Sigmoid colon (tissue), 7 donors: ENCODE measurements around the gene DIPK1A. TPM values are rescaled to one million over a fixed set of nuclear protein-coding genes. Genes with fewer than 3 reads are reported as not detected.

Source experiments
- DNase-seq: peaks from one replicate; pipeline ENCODE4 v3.0.0-alpha.2; 2019
- H3K27ac ChIP-seq, 4 donors: fragments of 200-600 bp; sonication (generic); one replicate each; pipeline ENCODE4 v1.5.1; 2016 to 2019; ENCODE audit warnings: mild to moderate bottlenecking in 1 of 4
- H3K27me3 ChIP-seq, 3 donors: fragments of 200-600 bp; sonication (generic); one replicate each; pipeline ENCODE4 v1.5.1; 2019; ENCODE audit warnings: mild to moderate bottlenecking in 1 of 3
- H3K36me3 ChIP-seq, 4 donors: fragments of 200-600 bp; sonication (generic); one replicate each; pipeline ENCODE4 v1.5.1; 2016 to 2019
- H3K4me1 ChIP-seq, 4 donors: fragments of 200-600 bp; sonication (generic); one replicate each; pipeline ENCODE4 v1.5.1; 2017 to 2019
- H3K4me3 ChIP-seq, 4 donors: fragments of 200-600 bp; sonication (generic); one replicate each; pipeline ENCODE4 v1.5.1; 2017 to 2019; ENCODE audit warnings: mild to moderate bottlenecking in 2 of 4, moderate library complexity in 1 of 4
- H3K9me3 ChIP-seq, 4 donors: fragments of 200-600 bp in 3 of 4; sonication (generic) in 3 of 4; one replicate each; pipeline versions ENCODE4 v1.5.1 to v1.6.1; 2013 to 2019
- CTCF ChIP-seq, 4 experiments: fragments of 450-650 bp in 3 of 4; fragments of 200-600 bp in 1 of 4; IDR thresholded peaks; one replicate each; pipeline ENCODE4 v1.5.1; 2016 to 2019; ENCODE audit warnings: antibody characterized with exemption in 4 of 4, mild to moderate bottlenecking in 3 of 4, moderate library complexity in 2 of 4
- EP300 ChIP-seq, 4 donors: sonication (generic); formaldehyde crosslinking; IDR thresholded peaks; one replicate each; pipeline ENCODE4 v1.6.1; 2017; ENCODE audit warnings: antibody characterized with exemption in 4 of 4
- POLR2A ChIP-seq, 2 donors: fragments of 450-650 bp; IDR thresholded peaks; one replicate each; pipeline ENCODE4 v1.6.1; 2016; ENCODE audit warnings: antibody characterized with exemption in 2 of 2, mild to moderate bottlenecking in 2 of 2, moderate library complexity in 2 of 2
- POLR2AphosphoS5 ChIP-seq, 4 donors: sonication (generic); formaldehyde crosslinking; IDR thresholded peaks; one replicate each; pipeline ENCODE4 v1.6.1; 2017; ENCODE audit warnings: antibody characterized with exemption in 4 of 4
- WGBS, 2 donors: extraction: QIAGEN DNeasy Blood & Tissue Kit; methylation state at CpG; one replicate each; pipeline ENCODE4 v1.1.7; 2013; 5-methylcytosine and 5-hydroxymethylcytosine counted together
- intact Hi-C: fragments of 100-400 bp; cut with DNase I; formaldehyde crosslinking; loops from one replicate; pipeline ENCODE4 v1.15.1; 2023
- polyA plus RNA-seq, 3 donors: library from polyadenylated mRNA; stranded (reverse); fragments of 200-250 nt; gene quantifications; one replicate each; pipeline ENCODE4 v1.2.3, GENCODE V29; 2013
- small RNA-seq, 3 donors: library from RNA; depleted of rRNA; stranded (forward); fragments of <200 nt; gene quantifications; one replicate each; pipeline ENCODE3, GENCODE V24; 2016
- total RNA-seq, 4 donors: library from RNA; depleted of rRNA; stranded (reverse); fragments of >200 nt; gene quantifications; one replicate each; pipeline ENCODE4 v1.1.0, GENCODE V29; 2016
- donor health status: healthy with polysubstance abuse.
- donor health status: Bipolar disorder and iron deficiency.
- donor health status: healthy.

The DIPK1A gene
- total and polyA plus RNA-seq, 7 donors = 1.8 to 35.5 (median 19.1) TPM

DNA sequence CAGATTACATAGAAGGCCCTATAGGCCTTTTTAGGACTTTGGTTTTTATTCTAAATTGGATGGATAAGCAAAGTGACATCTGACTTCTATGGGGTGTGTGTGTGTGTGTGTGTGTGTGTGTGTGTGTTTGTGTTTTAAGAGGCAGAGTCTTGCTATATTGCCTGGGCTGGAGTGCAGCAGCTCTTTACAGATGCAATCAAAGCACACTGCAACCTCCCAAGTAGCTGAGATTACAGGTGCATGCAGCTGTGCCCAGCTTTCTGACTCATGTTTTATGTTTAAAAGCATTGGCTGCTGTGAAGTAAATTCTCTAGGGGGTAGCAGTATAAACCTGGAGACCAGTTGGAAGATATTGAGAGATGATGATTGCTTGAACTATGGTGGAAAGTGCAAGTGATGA lies 164.0 kb downstream of the DIPK1A start:
- Histone ChIP-seq H3K27me3 (no peaks in the 10 kb centered on the region), H3K4me3 (no peak overlapping the region), H3K36me3 (no peaks in the 10 kb centered on the region), H3K4me1 (no peaks in the 10 kb centered on the region), H3K9me3 (no peaks in the 10 kb centered on the region), H3K27ac (no peak overlapping the region)
- TF ChIP-seq POLR2A (IDR thresholded peaks at IDR 0.05) (no peak), EP300 (IDR thresholded peaks at IDR 0.05) (no peak), POLR2AphosphoS5 (IDR thresholded peaks at IDR 0.05) (no peak), CTCF (IDR thresholded peaks at IDR 0.05) (no peak)
- intact Hi-C loops = no loop called here
- DNase-seq = no peak

DNA sequence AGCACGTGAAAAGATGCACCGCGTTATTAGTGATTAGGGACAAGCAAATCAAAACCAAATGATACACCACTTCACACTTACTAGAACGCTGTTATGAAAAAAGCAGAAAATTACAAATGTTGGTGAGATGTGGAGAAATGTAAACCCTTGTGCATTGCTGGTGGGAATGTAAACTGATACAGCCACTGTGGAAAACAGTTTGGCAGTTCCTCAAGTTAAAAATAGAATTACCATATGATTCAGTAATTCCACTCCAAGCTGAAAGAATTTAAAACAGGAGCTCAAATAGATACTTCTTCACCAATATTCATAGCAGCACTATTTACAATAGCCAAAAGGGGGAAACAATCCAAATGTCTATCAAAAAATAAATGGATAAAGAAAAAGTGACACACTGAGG lies 166.1 kb downstream of the DIPK1A start:
- Histone ChIP-seq H3K27me3 (no peaks in the 10 kb centered on the region), H3K27ac (no peak overlapping the region), H3K4me1 (no peaks in the 10 kb centered on the region), H3K4me3 (no peak overlapping the region), H3K9me3 (no peaks in the 10 kb centered on the region), H3K36me3 (no peaks in the 10 kb centered on the region)
- no peak for TF ChIP-seq CTCF (IDR thresholded peaks at IDR 0.05)
- no peak for TF ChIP-seq POLR2AphosphoS5 (IDR thresholded peaks at IDR 0.05)
- intact Hi-C loops = no loop called here
- 92 to 93% methylated on average over 4 of the region's 4 CpGs for WGBS, 2 donors
- no peak for DNase-seq

DNA sequence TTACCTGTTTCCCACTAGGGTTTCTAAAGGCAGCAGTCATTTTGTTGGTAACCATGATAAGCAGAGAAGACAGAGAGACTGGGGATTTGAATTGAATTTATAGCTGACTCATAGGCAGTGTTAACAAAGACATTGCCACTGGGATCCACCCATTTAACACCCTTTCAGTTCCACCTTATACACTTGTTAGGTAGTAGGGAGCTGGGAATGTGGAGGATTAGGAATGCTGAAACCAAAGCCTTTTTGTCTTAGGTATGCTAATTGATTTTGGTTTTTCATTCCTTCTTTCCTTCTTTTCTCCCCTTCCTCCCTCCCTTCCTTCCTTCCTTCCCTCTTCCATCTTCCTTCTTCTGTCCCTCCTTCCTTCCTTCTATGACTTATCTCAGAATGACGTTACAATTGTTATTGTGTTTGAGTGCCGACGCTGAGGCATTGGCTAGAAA lies 168.9 kb downstream of the DIPK1A start:
- Histone ChIP-seq H3K27me3 (no peaks in the 10 kb centered on the region), H3K9me3 (no peaks in the 10 kb centered on the region), H3K27ac (no peak overlapping the region), H3K4me3 (no peak overlapping the region), H3K36me3 (no peaks in the 10 kb centered on the region), H3K4me1 (no peaks in the 10 kb centered on the region)
- DNase-seq = no peak
- WGBS, 2 donors = 46 to 69% methylated on average over 3 of the region's 3 CpGs
- intact Hi-C loops = no loop called here
- no peak for TF ChIP-seq CTCF (IDR thresholded peaks at IDR 0.05)
- TF ChIP-seq EP300 (IDR thresholded peaks at IDR 0.05) = no peak
- TF ChIP-seq POLR2AphosphoS5 (IDR thresholded peaks at IDR 0.05) = no peak
- TF ChIP-seq POLR2A (IDR thresholded peaks at IDR 0.05) = no peak

Small RNAs within 50 kb of the gene (small RNA-seq; reads per million reads assigned to genes)
- gene RF00432 (0 reads per million in 3 donors), gene RN7SL692P (0 reads per million in 3 donors), gene RNU6-210P (0 reads per million in 3 donors), gene RNU6-970P (0 reads per million in 3 donors), gene SNORA66 (4.6 to 6.8 (median 5.2) reads per million in 3 donors), gene SNORD21 (0 reads per million in 3 donors)

Other genes with a start within 250 kb of the DIPK1A start
- 10 to 100 TPM; 39.9 to 53.5 (median 46.5) TPM for gene EVI5, start 176.4 kb downstream of the DIPK1A start, total RNA-seq
- 1 to 10 TPM; 4.5 to 4.9 (median 4.8) TPM for gene EVI5, start 176.4 kb downstream of the DIPK1A start, polyA plus RNA-seq
- gene RPL5, start 129.4 kb downstream of the DIPK1A start, total RNA-seq = 1,000 to 10,000 TPM; 2,086 to 3,236 (median 2,650) TPM
- gene RPL5, start 129.4 kb downstream of the DIPK1A start, polyA plus RNA-seq = 1,000 to 10,000 TPM; 1,392 to 2,407 (median 1,694) TPM
- 10 to 100 TPM; 12.3 to 17.8 (median 13.5) TPM for gene MTF2, start 117.8 kb upstream of the DIPK1A start, total RNA-seq
- gene MTF2, start 117.8 kb upstream of the DIPK1A start, polyA plus RNA-seq = 10 to 100 TPM in 1 of 3 donors, 1 to 10 TPM in 2; 7.2 to 11.9 (median 7.6) TPM
- gene TMED5, start 219.0 kb upstream of the DIPK1A start, total RNA-seq = 10 to 100 TPM; 41.0 to 59.7 (median 47.0) TPM
- 10 to 100 TPM in 2 of 3 donors, 1 to 10 TPM in 1; 9.0 to 24.2 (median 12.7) TPM for gene TMED5, start 219.0 kb upstream of the DIPK1A start, polyA plus RNA-seq
- gene CCDC18, start 219.3 kb upstream of the DIPK1A start, total RNA-seq = 1 to 10 TPM; 2.2 to 6.9 (median 3.6) TPM
- 1 to 10 TPM in 1 of 3 donors, under 1 TPM in 2; 0.60 to 5.8 (median 0.92) TPM for gene CCDC18, start 219.3 kb upstream of the DIPK1A start, polyA plus RNA-seq